NOMO-1 treated with DMSO at 0.1 percent for 48 hours (cell line): Measurements from ENCODE around the gene FGF1.

Experiments
- DNase-seq: peaks from one replicate; lab custom pipeline; 2025; ENCODE audit not compliant: unreplicated experiment; lab: John Stamatoyannopoulos, UW

Gene FGF1

GRCh38 chr5:142644640-142645361, 41.1 kb downstream of the FGF1 start:
- no peak for DNase-seq

- DNase-seq: no peak
Measured at GRCh38 chr5:142644127-142644526, 41.8 kb downstream of the FGF1 start.

- no peak for DNase-seq
Measured at GRCh38 chr5:142643634-142644033, 42.3 kb downstream of the FGF1 start.

- no peak for DNase-seq
Measured at GRCh38 chr5:142642427-142642826, 43.5 kb downstream of the FGF1 start.

- no peak for DNase-seq
Measured at GRCh38 chr5:142641711-142642110, 44.2 kb downstream of the FGF1 start.

GRCh38 chr5:142640316-142641005, 45.4 kb downstream of the FGF1 start:
- DNase-seq: no peak

GRCh38 chr5:142639455-142639854, 46.4 kb downstream of the FGF1 start:
- no peak for DNase-seq

GRCh38 chr5:142637871-142638270, 48.0 kb downstream of the FGF1 start:
- no peak for DNase-seq

GRCh38 chr5:142636698-142637324, 49.1 kb downstream of the FGF1 start:
- no peak for DNase-seq

- no peak for DNase-seq
Measured at GRCh38 chr5:142636093-142636492, 49.8 kb downstream of the FGF1 start.

- DNase-seq: no peak
Measured at GRCh38 chr5:142634216-142635011, 51.5 kb downstream of the FGF1 start.

GRCh38 chr5:142630927-142631539, 54.9 kb downstream of the FGF1 start:
- DNase-seq: no peak

- no peak for DNase-seq
Measured at GRCh38 chr5:142627383-142628217, 58.3 kb downstream of the FGF1 start.

GRCh38 chr5:142626786-142627185, 59.1 kb downstream of the FGF1 start:
- no peak for DNase-seq

GRCh38 chr5:142626099-142626498, 59.8 kb downstream of the FGF1 start:
- DNase-seq: no peak

- DNase-seq: no peak
Measured at GRCh38 chr5:142621227-142621626, 64.7 kb downstream of the FGF1 start.

- DNase-seq: no peak
Measured at GRCh38 chr5:142619815-142620214, 66.1 kb downstream of the FGF1 start.

- no peak for DNase-seq
Measured at GRCh38 chr5:142618130-142618523, 67.8 kb downstream of the FGF1 start.

- DNase-seq: no peak
Measured at GRCh38 chr5:142617416-142618129, 68.3 kb downstream of the FGF1 start.
